K562 (cell line): ENCODE measurements around the gene DESI1. TPM values are rescaled to one million over a fixed set of nuclear protein-coding genes. Genes with fewer than 3 reads are reported as not detected.
"Not testable (repeated sequence)": the region's sequence is repeated elsewhere in the genome, so short reads cannot be mapped to it uniquely, and the experiment has no call there.

Experiments
- ATAC-seq: fragments of 200-7000 bp; cut with Tn5 transposase; 3 replicates; pipeline ENCODE4 v1.9.1; 2020; ENCODE audit warnings: moderate library complexity
- BruUV-seq: library from RNA; stranded (reverse); fragments of 400-500 nt; replicated peaks from 2 replicates; lab custom pipeline; 2021; lab: Mats Ljungman, UMichigan
- CTCF ChIA-PET: fragments of 300-600 bp; formaldehyde crosslinking; extraction: SDS; loops from one replicate; lab custom pipeline; 2021; ENCODE audit warnings: low intra/inter-chr PET ratio; lab: Yijun Ruan, JAX
- POLR2A ChIA-PET: fragments of 300-600, 350-650 bp; sonication (Branson Sonifier 250); formaldehyde crosslinking; extraction: SDS; loops from one replicate; lab custom pipeline; 2021; ENCODE audit warnings: antibody characterized with exemption, inconsistent platforms; lab: Yijun Ruan, JAX
- DNase-seq, 4 experiments: peaks; one replicate each; pipeline versions ENCODE4 v3.0.0 to v3.0.0-alpha.2; 2011 to 2018; ENCODE audit warnings: low spot score in 3 of 4, mixed read lengths in 3 of 4; ENCODE audit errors: extremely low read depth in 1 of 4
- FAIRE-seq: peaks from 2 replicates; lab custom pipeline; 2011; peaks lifted over from hg19 to GRCh38; lab: Jason Lieb, UNC
- H2AFZ ChIP-seq: 2 replicates; pipeline ENCODE4 v1.6.0; 2011; ENCODE audit warnings: low read depth, low read length, control low read depth, inconsistent platforms
- H3K27ac ChIP-seq: fragments of 200-600 bp; 3 replicates; pipeline ENCODE4 v1.8.0; 2011; ENCODE audit warnings: low read depth, mild to moderate bottlenecking, control low read depth, inconsistent platforms, low read length, moderate library complexity, mixed read lengths; ENCODE audit errors: extremely low read depth
- H3K27me3 ChIP-seq, 2 experiments: fragments of 300-600 bp in 1 of 2; 2 replicates in 1 of 2; 3 replicates in 1 of 2; pipeline versions ENCODE4 v1.6.0 to v1.8.0; 2011; ENCODE audit warnings: inconsistent platforms in 2 of 2, low read length in 2 of 2, mild to moderate bottlenecking in 1 of 2, mixed read lengths in 1 of 2, moderate library complexity in 1 of 2; ENCODE audit not compliant: control insufficient read depth in 2 of 2, insufficient read depth in 2 of 2
- H3K36me3 ChIP-seq: fragments of 300-600 bp; 3 replicates; pipeline ENCODE4 v1.8.0; 2011; ENCODE audit warnings: mild to moderate bottlenecking, low read length, inconsistent platforms; ENCODE audit not compliant: control insufficient read depth, insufficient read depth
- H3K4me1 ChIP-seq, 2 experiments: fragments of 200-600 bp in 1 of 2; replicated peaks in 1 of 2; 2 replicates in 1 of 2; 3 replicates in 1 of 2; pipeline versions ENCODE4 v1.5.1 to v1.8.0; 2011; ENCODE audit warnings: inconsistent platforms in 2 of 2, low read length in 2 of 2, mild to moderate bottlenecking in 1 of 2, mixed read lengths in 1 of 2, moderate library complexity in 1 of 2; ENCODE audit not compliant: control insufficient read depth in 2 of 2, insufficient read depth in 2 of 2
- H3K4me2 ChIP-seq: 2 replicates; pipeline ENCODE4 v1.6.1; 2011; ENCODE audit warnings: low read length, control low read depth, inconsistent platforms, mixed read lengths; ENCODE audit not compliant: insufficient read depth
- H3K4me3 ChIP-seq: fragments of 200-600 bp; sonication (generic), shearing (Covaris generic); 2 replicates; pipeline ENCODE4 v1.5.1; 2016; ENCODE audit warnings: control low read depth, inconsistent platforms
- H3K79me2 ChIP-seq: fragments of 200-600 bp; 3 replicates; pipeline ENCODE4 v1.8.0; 2011; ENCODE audit warnings: low read length, inconsistent platforms; ENCODE audit not compliant: control insufficient read depth, insufficient read depth
- H3K9ac ChIP-seq, 2 experiments: 2 replicates each; pipeline versions ENCODE4 v1.6.0 to v1.6.1; 2011; ENCODE audit warnings: low read depth in 2 of 2, low read length in 2 of 2, control low read depth in 1 of 2, inconsistent platforms in 1 of 2, mild to moderate bottlenecking in 1 of 2, mixed read lengths in 1 of 2; ENCODE audit not compliant: insufficient read depth in 1 of 2
- H3K9me1 ChIP-seq: one replicate; pipeline ENCODE4 v1.6.0; 2011; ENCODE audit warnings: inconsistent platforms, mild to moderate bottlenecking, low read length, moderate library complexity; ENCODE audit not compliant: control insufficient read depth, insufficient read depth
- H3K9me3 ChIP-seq: replicated peaks from 2 replicates; pipeline ENCODE4 v1.5.1; 2011; ENCODE audit warnings: low read depth, low read length, inconsistent platforms; ENCODE audit not compliant: control insufficient read depth, insufficient read depth
- H4K20me1 ChIP-seq: replicated peaks from 2 replicates; pipeline ENCODE4 v1.6.1; 2011; ENCODE audit warnings: low read length, inconsistent platforms, mixed read lengths; ENCODE audit not compliant: control insufficient read depth, insufficient read depth
- NKRF ChIP-seq: fragments of 450-650 bp; IDR thresholded peaks from 2 replicates; pipeline ENCODE4 v1.6.1; 2016; ENCODE audit warnings: borderline replicate concordance
- REST ChIP-seq, 2 experiments: fragments of 450-650 bp; formaldehyde crosslinking in 1 of 2; IDR thresholded peaks; 2 replicates each; pipeline versions ENCODE4 v1.4.0 to v1.6.1; 2014 to 2020; ENCODE audit warnings: mild to moderate bottlenecking in 2 of 2, borderline replicate concordance in 1 of 2, low read depth in 1 of 2
- ZNF212 ChIP-seq: fragments of 450-650 bp; formaldehyde crosslinking; IDR thresholded peaks from 2 replicates; pipeline ENCODE4 v1.4.0; 2020; ENCODE audit warnings: mild to moderate bottlenecking
- WGBS: fragments of 100-300 bp; shearing (Covaris generic); methylation state at CpG from one replicate; pipeline ENCODE4 v1.1.6; 2016; ENCODE audit warnings: low coverage, mixed read lengths; ENCODE audit not compliant: insufficient coverage; ENCODE audit errors: missing lambda C conversion rate; 5-methylcytosine and 5-hydroxymethylcytosine counted together
- in situ Hi-C: fragments of 300-500 bp; cut with MboI; formaldehyde crosslinking; loops from 4 replicates; pipeline ENCODE4 v1.15.0; 2018; ENCODE audit warnings: inconsistent platforms, mixed read lengths
- intact Hi-C: fragments of 100-400 bp; cut with micrococcal nuclease; formaldehyde crosslinking; loops from 2 replicates; pipeline ENCODE4 v1.14.2; 2022
- polyA plus RNA-seq, 8 experiments: library from polyadenylated mRNA; depleted of rRNA in 4 of 8; stranded (reverse) in 5 of 8; unstranded in 3 of 8; fragments of >200 nt; fragmentation: Nextera tagmentation in 2 of 8; fragmentation: Illumina TruSeq in 1 of 8; extraction: Ambion mirVana in 2 of 8; extraction: Trizol in 1 of 8; gene quantifications; 2 replicates each; pipeline versions ENCODE4 v1.2.1 to v1.2.3, GENCODE V29; 2011 to 2014; ENCODE audit warnings: inconsistent platforms in 1 of 8, missing spikeins in 1 of 8
- total RNA-seq, 7 experiments: library from RNA; depleted of rRNA in 6 of 7; stranded (reverse); fragments of >200 nt in 6 of 7; fragmentation: Illumina TruSeq in 2 of 7; extraction: Trizol in 2 of 7; gene quantifications; 2 replicates each; pipeline versions ENCODE4 v1.2.1 to v1.2.3, GENCODE V29; 2011 to 2021; ENCODE audit warnings: low replicate concordance in 1 of 7

Gene DESI1
- total and polyA plus RNA-seq, 9 of the 15 experiments (the other 6 are each of a cell fraction or from before 2014, with no cell fraction given), result 7.2 to 45.9 (median 29.8) TPM

GRCh38 chr22:41637623-41638022 lies 16.8 kb upstream of the DESI1 start:
- BruUV-seq, FAIRE-seq, H3K4me2 ChIP-seq, H3K27me3 ChIP-seq, H3K9me1 ChIP-seq, DNase-seq, H3K9ac ChIP-seq, H3K4me3 ChIP-seq, H3K79me2 ChIP-seq, H3K4me1 ChIP-seq, intact Hi-C loops, H2AFZ ChIP-seq, in situ Hi-C loops, H3K9me3 ChIP-seq, CTCF ChIA-PET, H3K27ac ChIP-seq, H4K20me1 ChIP-seq, ATAC-seq: not testable (repeated sequence)
- 87% methylated on average over 5 of the region's 8 CpGs for WGBS
- POLR2A ChIA-PET, result interaction anchor here (0.6 to 1.4 kb wide), 3 partner anchors 9 to 374 kb away, joined by 3 to 4 read pairs (median 3); no protein-coding TSS in a partner anchor
- peaks cover 82% of the 10 kb centered on the region for H3K36me3 ChIP-seq

- ChIA-PET POLR2A (interaction anchor here (1.0 kb wide), 1 partner anchor 9 kb away, joined by 3 read pairs; no protein-coding TSS in a partner anchor), CTCF (no interaction called here)
- no peaks in the 10 kb centered on the region for H4K20me1 ChIP-seq
- H3K9ac ChIP-seq, result no peak overlapping the region
- 78% methylated on average over 7 of the region's 7 CpGs for WGBS
- no peak overlapping the region for H3K27ac ChIP-seq
- FAIRE-seq (no peak), ATAC-seq (no peak), DNase-seq (no peak)
- no peaks in the 10 kb centered on the region for H3K9me1 ChIP-seq
- BruUV-seq, result TSS peak; percentile 16
- H3K4me2 ChIP-seq, result no peak overlapping the region
- intact Hi-C loops (no loop called here), in situ Hi-C loops (no loop called here)
- H3K36me3 ChIP-seq, result peaks cover 78% of the 10 kb centered on the region
- no peaks in the 10 kb centered on the region; a peak in 1 of 5 replicates for H3K4me1 ChIP-seq
- H3K27me3 ChIP-seq, result no peaks in the 10 kb centered on the region
- peaks cover 4% of the 10 kb centered on the region for H3K79me2 ChIP-seq
- H2AFZ ChIP-seq, result no peak overlapping the region
- H3K9me3 ChIP-seq, result no peaks in the 10 kb centered on the region
- H3K4me3 ChIP-seq, result no peak overlapping the region
- no peak for TF ChIP-seq ZNF212 (CRISPR knock-in tag)
- TF ChIP-seq NKRF, result no peak
- TF ChIP-seq REST (IDR thresholded peaks at IDR 0.05; ENCODE audit: borderline replicate concordance), result no peak
- TF ChIP-seq REST (CRISPR knock-in tag; IDR thresholded peaks at IDR 0.05; ENCODE audit: low read depth), result no peak
These were observed 15.6 kb upstream of the DESI1 start for GRCh38 chr22:41636467-41636866.
